Putamen (tissue), 1 donor: ENCODE results near the gene AUTS2.

Experiments used
- DNase-seq: peaks from one replicate; pipeline ENCODE4 v3.0.0-alpha.2; 2016; ENCODE audit warnings: low spot score

The AUTS2 gene

GRCh38 chr7:69789563-69789962 lies 191.3 kb downstream of the AUTS2 start:
- DNase-seq: no peak

- DNase-seq: no peak
Observed at GRCh38 chr7:69790977-69791724, 192.9 kb downstream of the AUTS2 start.

GRCh38 chr7:69791739-69792138 lies 193.5 kb downstream of the AUTS2 start:
- no peak for DNase-seq

GRCh38 chr7:69795932-69796331 lies 197.7 kb downstream of the AUTS2 start:
- no peak for DNase-seq

- DNase-seq: no peak
Observed at GRCh38 chr7:69796416-69796815, 198.1 kb downstream of the AUTS2 start.

- DNase-seq: no peak
Observed at GRCh38 chr7:69799048-69799697, 200.9 kb downstream of the AUTS2 start.

GRCh38 chr7:69799990-69800389 lies 201.7 kb downstream of the AUTS2 start:
- DNase-seq: no peak

- no peak for DNase-seq
Observed at GRCh38 chr7:69800495-69800894, 202.2 kb downstream of the AUTS2 start.

- no peak for DNase-seq
Observed at GRCh38 chr7:69801729-69802682, 203.7 kb downstream of the AUTS2 start.

GRCh38 chr7:69803699-69804516 lies 205.6 kb downstream of the AUTS2 start:
- DNase-seq: no peak

GRCh38 chr7:69804962-69805361 lies 206.7 kb downstream of the AUTS2 start:
- no peak for DNase-seq

GRCh38 chr7:69808391-69808790 lies 210.1 kb downstream of the AUTS2 start:
- DNase-seq: no peak

- DNase-seq: no peak
Observed at GRCh38 chr7:69811476-69812308, 213.4 kb downstream of the AUTS2 start.

- no peak for DNase-seq
Observed at GRCh38 chr7:69812756-69813155, 214.5 kb downstream of the AUTS2 start.

- no peak for DNase-seq
Observed at GRCh38 chr7:69813637-69814240, 215.5 kb downstream of the AUTS2 start.

- peak; percentile 87 for DNase-seq
Observed at GRCh38 chr7:69814421-69814962, 216.2 kb downstream of the AUTS2 start.

- no peak for DNase-seq
Observed at GRCh38 chr7:69816501-69816900, 218.2 kb downstream of the AUTS2 start.

GRCh38 chr7:69817121-69817520 lies 218.8 kb downstream of the AUTS2 start:
- no peak for DNase-seq

GRCh38 chr7:69817841-69818635 lies 219.8 kb downstream of the AUTS2 start:
- DNase-seq: no peak
